ENCODE results near the gene MACROD2.

DNA sequence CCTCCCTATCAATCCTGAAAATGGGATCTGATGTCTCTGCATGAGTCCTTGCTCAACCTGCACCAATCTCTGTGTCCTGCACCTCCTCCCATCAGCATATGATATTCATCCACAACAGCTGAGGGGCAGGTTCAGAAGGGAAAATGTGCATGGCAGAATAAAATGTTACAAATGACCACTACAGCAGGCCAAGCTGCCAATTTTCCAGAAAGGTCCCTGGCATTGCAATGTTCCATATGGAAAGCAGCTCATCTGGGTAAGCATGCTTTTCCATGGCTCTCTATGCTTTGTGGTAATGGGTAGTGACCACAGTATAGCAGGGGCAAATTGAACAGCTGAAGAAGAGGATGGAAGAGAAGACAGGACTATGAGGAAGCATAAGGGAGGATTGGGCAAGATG lies 1183.3 kb downstream of the MACROD2 start:
- TF ChIP-seq EP300 (IDR thresholded peaks at IDR 0.05; ENCODE audit: low read depth) (no peak), CTCF (IDR thresholded peaks at IDR 0.05) (no peak), POLR2AphosphoS5 (IDR thresholded peaks at IDR 0.05) (no peak), POLR2A (IDR thresholded peaks at IDR 0.05) (no peak)
